Activated CD8-positive, alpha-beta memory T cell treated with anti-CD3 and anti-CD28 coated beads for 48 hours (primary cell): ENCODE results near the gene CLOCK.

Source experiments
- DNase-seq, 3 experiments: peaks; one replicate each; pipeline ENCODE4 v3.0.0-alpha.2; 2020; ENCODE audit warnings: low read depth in 2 of 3, low spot score in 2 of 3

Gene CLOCK

GRCh38 chr4:55424791-55425190 lies 121.9 kb downstream of the CLOCK start:
- no peak for DNase-seq

DNA sequence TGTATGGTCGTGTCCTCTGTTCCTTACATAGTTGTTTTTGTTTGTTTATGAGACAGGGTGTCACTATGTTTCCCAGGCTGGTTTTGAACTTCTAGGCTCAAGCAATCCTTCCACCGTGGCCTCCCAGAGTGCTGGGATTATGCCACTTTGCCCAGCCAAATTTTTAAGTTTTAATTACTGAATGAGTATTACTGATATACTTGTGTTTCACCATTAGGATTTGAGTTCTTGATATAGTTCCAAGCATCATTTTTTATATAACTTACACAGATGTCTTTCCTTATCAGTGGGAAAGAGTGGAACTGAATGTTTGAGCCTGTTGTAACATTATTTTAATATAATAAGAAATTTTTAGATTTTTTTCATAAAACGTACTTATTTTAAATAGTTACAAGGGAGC lies 130.5 kb downstream of the CLOCK start:
- DNase-seq: no peak

DNA sequence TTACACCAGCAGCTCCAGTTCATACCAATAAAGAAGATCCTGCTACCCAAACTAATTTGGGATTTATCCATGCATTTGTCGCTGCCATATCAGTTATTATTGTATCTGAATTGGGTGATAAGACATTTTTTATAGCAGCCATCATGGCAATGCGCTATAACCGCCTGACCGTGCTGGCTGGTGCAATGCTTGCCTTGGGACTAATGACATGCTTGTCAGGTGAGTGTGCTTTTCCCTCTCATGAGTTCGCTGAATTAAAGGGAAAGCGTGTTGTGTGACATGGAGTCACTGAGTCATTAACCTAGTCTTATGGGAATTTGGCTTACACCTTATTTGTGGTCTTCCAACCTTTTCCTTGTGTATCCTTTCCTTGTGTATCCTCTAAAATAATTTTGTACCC lies 135.1 kb downstream of the CLOCK start:
- DNase-seq: no peak

DNA sequence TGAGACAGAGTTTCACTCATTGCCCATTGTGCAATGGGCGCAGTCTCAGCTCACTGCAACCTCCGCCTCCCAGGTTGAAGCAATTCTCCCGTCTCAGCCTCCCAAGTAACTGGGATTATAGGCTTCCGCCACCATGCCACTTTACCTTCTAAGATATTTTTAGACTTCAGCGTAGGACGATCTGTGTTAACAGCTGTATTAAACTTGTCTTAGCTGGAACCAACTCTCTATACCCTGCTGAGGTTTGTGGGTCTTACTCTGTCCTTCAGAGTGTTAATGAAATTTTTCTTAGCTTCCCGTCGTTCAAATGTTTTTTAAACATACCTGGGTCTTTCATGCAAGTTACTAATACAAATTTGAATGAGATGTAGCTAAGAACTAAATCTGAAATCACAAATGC lies 136.3 kb downstream of the CLOCK start:
- DNase-seq: no peak

DNA sequence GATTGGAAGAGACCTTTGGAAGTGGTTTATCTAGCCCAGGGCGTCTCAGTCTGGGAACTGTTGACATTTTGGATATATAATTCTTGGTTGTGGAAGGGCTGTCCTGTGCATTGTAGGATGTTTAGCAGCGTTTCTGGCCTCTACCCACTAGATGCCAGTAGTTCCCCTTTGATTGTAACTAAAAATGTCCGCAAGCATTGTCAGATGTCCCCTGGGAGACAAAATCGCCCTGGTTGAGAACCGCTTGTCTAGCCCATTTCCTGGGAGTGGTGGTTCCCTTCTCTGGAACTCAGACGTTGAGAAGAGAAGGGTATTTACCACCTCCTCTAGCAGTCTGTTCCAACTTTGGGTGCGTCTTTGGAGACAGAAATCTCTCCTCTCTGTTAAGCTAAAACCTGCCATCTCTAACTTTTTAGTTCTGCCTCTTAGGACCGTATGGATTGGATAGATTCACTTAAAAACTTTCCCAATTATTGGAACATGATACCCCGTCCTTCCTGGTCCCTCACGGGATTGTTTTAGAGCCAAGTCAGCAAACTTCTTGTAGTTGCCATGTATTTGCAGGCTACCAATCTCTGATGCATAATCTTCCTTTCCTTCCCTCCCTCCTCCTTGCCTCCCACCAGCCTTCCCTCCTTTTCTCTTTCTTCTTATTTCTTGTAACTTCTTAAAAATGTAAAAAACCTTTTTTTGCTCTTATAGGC lies 137.1 kb downstream of the CLOCK start:
- no peak for DNase-seq

DNA sequence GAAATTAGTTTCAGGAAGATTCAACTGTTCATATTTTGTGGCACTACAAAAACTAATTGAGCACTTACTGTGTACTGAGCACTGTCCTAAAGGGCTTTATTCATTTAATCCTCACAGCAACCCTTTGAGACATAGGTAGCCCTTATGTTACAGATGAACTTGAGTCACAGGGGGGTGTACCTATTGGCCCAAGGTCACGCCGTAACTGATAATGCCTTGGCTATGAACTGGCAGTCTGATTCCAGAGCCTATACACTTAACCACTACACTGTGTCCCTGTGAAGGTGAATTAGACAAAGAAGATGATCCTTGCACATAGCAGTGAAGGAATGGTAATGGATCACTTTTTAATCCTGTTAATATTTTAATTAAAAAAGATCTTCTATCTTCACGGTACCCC lies 138.9 kb downstream of the CLOCK start:
- no peak for DNase-seq

GRCh38 chr4:55407119-55407518 lies 139.6 kb downstream of the CLOCK start:
- DNase-seq: no peak

- no peak for DNase-seq
Observed at GRCh38 chr4:55406545-55406944, 140.2 kb downstream of the CLOCK start.

DNA sequence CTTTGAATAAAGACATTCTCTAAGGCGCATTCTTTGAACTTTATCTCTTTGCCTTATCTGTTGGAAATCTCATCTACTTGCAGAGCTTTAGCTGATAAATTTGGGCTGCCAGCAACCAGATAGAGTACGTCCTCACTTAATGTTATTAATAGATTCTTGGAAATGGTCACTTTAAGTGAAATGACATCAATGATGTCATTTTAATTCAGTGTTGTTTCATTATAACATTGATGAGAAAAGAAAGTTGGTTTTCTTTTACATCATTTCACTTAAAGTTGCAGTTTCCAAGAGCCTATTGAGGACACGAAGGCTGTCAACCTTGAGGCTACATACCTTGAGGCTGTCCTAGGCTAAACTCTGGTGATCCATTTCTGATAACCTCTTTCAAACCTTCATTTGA lies 141.6 kb downstream of the CLOCK start:
- no peak for DNase-seq

GRCh38 chr4:55399581-55399980 lies 147.1 kb downstream of the CLOCK start:
- no peak for DNase-seq

DNA sequence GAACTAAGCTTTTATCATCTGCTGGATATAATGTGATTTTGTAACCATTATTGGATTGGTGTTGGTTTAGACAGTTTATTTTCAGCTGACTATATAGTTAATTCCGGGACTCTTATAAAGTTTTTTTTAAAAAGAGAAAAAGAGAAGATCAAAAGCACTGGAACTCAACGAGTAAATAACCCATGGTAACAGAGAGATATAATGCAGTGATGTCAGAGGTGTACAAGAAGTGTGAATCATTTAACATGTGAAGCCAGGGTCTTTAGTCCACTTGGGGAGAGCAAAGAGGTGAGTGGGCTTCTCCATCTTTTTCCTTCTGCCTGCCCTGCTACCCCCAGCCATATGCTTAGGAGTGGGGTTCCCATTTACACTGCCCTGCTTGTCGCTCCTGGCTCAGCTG lies 147.7 kb downstream of the CLOCK start:
- no peak for DNase-seq

DNA sequence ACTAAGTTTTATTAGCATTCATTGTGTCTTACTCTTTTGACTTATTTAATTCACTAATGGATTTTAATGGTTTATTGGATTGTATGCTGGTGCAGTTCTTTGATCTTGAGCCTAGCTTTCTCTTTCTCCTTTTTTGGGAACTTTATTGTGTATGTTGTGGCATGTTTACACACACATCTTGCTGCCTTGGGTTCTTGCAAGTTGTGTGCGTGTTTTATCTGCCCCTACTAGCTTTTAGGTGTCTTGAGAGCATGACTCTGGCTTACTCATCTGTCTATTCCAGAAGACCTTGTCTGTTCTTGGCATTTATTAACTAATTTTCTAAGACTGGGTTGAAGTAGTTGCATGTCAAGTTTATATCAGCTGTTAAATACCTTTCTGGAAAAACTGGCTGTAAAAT lies 148.2 kb downstream of the CLOCK start:
- no peak for DNase-seq

GRCh38 chr4:55397520-55398321 lies 149.0 kb downstream of the CLOCK start:
- no peak for DNase-seq

GRCh38 chr4:55397126-55397436 lies 149.6 kb downstream of the CLOCK start:
- DNase-seq: no peak

DNA sequence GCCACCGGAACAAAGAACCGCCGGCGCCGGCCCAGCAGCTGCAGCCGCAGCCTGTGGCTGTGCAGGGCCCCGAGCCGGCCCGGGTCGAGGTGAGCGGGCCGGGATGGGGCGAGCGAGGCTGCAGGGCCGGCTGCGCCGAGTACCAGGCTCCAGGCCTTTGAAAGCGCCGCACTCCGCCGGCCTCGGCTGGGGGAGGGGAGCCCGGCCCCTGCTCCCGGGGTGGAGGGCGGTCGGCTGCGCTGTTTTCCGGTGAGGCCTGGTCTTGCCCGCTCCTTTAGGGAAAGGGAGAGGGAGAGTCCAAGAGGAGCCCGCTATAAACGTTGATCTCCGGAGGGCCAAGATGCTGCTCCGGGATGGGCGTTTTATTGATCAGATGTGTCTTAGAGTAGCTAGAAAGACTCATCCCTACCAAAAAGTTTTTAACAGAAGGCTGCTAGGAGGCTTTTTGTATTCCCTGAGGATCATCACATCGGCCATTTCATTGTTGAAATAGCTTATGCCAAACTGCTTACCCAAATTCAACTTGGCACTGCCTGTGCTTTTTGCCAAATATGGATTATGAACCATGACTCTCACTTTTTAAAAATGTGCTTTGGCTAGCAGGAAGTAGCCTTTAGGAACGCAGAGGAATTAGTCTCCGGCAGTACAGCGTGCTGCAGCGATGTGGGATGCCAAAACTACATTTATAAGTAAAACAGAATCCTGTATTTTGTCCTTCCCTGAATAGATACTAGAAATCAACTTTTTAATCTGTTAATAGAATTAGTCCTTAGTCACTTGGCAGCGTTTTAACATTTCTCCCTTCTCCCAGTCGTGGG lies 150.2 kb downstream of the CLOCK start:
- DNase-seq: peak in 2 of 3 experiments; percentile 12 to 16

GRCh38 chr4:55395529-55396307 lies 151.0 kb downstream of the CLOCK start, which contains the start of gene TMEM165:
Gene TMEM165 (plus strand): TSS chr4:55395957. CDS start chr4:55396190, 233 bp downstream.
- DNase-seq: peak; percentile 78 to 83 (median 79)

DNA sequence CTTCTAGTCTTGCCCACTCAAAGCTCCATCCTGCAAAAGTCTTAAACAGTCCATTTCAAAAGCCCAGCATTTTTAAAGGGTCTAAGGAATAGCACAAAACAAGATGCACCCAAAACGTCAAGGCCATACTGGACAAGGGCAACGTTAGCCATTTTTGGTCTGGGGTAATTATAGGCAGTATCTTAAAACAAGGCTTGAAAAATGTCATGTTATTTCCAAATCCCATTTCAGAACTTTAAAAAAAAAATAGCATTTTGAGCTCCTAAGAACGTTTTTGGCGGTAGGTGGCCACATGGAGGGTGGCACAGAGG lies 151.5 kb downstream of the CLOCK start:
- no peak for DNase-seq

DNA sequence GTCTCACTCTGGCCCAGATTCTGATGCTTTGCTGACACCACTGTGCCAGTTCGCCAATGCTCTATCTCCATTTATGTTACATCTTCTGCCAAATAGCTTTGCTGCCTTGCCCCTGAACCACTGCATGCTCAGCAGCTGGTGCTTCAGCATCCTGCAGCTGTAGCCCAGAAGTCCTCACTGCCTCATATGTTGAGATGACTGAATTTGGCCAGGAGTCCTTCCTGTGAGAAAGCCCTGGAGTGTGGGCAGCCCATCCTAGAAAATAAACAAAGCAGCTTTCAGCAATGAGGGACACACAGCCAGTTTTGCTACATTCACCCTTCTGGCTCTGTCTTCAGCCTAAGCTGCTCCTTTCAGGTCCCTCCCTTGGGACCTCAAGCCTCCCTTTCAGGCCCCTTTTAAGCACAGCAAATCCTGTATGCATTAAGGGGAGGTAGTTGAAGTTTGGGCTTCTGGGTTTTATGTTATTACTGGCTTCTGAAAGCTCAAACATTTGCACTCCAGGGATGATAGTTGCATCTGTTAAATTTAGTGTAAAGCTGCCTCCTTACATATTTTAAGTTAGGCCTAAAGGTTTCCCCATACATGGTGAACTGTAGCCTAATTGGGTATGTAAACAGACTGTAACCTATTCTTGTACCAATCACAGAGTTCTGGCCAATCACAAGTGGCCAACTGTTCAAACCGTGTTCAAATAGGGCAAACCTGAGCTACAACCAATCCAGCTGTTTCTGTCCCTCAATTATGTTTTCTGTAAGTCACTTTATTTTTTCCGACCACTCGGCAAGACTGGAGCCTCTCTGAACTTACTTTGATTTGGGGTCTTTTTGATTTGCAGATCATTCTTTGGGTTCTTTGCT lies 153.0 kb downstream of the CLOCK start:
- DNase-seq: no peak

DNA sequence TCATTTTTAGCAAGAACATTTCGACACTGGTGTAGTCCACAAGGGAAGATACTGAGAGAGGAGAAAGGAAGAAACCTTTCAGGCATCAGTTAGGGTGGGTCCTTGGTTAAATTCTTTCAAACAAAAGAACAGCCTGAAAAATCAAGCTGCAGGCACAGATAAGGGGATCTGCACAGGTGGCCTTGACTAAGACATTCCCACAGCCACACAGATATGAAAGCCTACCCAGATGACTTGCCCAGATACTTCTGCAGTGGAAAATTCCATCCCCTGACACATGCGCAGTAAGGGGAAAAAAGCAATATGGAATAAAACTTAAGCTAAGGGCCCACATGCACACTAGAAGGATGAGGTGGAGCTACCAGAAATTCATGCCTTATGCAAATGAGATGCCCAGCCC lies 159.9 kb downstream of the CLOCK start:
- DNase-seq: no peak

- DNase-seq: no peak
Observed at GRCh38 chr4:55386073-55386472, 160.6 kb downstream of the CLOCK start.
